Thoracic aorta (tissue), 2 donors: ENCODE results near the gene C4orf51. TPM values are rescaled to one million over a fixed set of nuclear protein-coding genes. Genes with fewer than 3 reads are reported as not detected.
"Not testable (repeated sequence)": the region's sequence is repeated elsewhere in the genome, so short reads cannot be mapped to it uniquely, and the experiment has no call there.

Source experiments
- ATAC-seq: fragments of 150-250 bp; one replicate; pipeline ENCODE4 v1.8.0; 2017; ENCODE audit warnings: low read depth; ENCODE audit not compliant: insufficient number of reproducible peaks, low FRiP score
- DNase-seq: peaks from one replicate; pipeline ENCODE4 v3.0.0-alpha.2; 2020; ENCODE audit warnings: low spot score
- H3K27ac ChIP-seq, 2 donors: fragments of 200-600 bp; sonication (generic); 1 replicate in 1 of 2; 2 replicates in 1 of 2; pipeline ENCODE4 v1.5.1; 2016; ENCODE audit warnings: mild to moderate bottlenecking in 2 of 2, moderate library complexity in 2 of 2
- H3K27me3 ChIP-seq: fragments of 200-600 bp; sonication (generic); replicated peaks from 2 replicates; pipeline ENCODE4 v1.6.0; 2016; ENCODE audit warnings: mild to moderate bottlenecking; ENCODE audit not compliant: insufficient read depth
- H3K36me3 ChIP-seq: fragments of 200-600 bp; sonication (generic); one replicate; pipeline ENCODE4 v1.5.1; 2016
- H3K4me1 ChIP-seq, 2 donors: fragments of 200-600 bp; sonication (generic); 1 replicate in 1 of 2; 2 replicates in 1 of 2; pipeline versions ENCODE4 v1.5.1 to v1.6.0; 2016; ENCODE audit warnings: low read depth in 2 of 2, mild to moderate bottlenecking in 1 of 2; ENCODE audit not compliant: control insufficient read depth in 1 of 2
- H3K4me3 ChIP-seq: fragments of 200-600 bp; sonication (generic); 2 replicates; pipeline ENCODE4 v1.5.1; 2016; ENCODE audit warnings: mild to moderate bottlenecking
- H3K9me3 ChIP-seq: fragments of 200-600 bp; sonication (generic); 2 replicates; pipeline ENCODE4 v1.5.1; 2016
- CTCF ChIP-seq: fragments of 200-600 bp; sonication (generic); IDR thresholded peaks from one replicate; pipeline ENCODE4 v1.5.1; 2019; ENCODE audit warnings: antibody characterized with exemption
- total RNA-seq, 2 donors: library from RNA; depleted of rRNA; stranded (reverse); fragments of >200 nt; gene quantifications; one replicate each; pipeline versions ENCODE4 v1.1.0 to v1.2.3, GENCODE V29; 2016

The C4orf51 gene
- total RNA-seq: not detected

- peak; percentile 58 for ATAC-seq
- H3K9me3 ChIP-seq: peaks cover 3% of the 10 kb centered on the region
- no peak for DNase-seq
- no peaks in the 10 kb centered on the region for H3K27me3 ChIP-seq
- H3K4me1 ChIP-seq: peaks cover 9 to 19% of the 10 kb centered on the region in 2 donors
- TF ChIP-seq CTCF: no peak
- no peak within 1 kb of the TSS for H3K4me3 ChIP-seq
- no peaks in the 10 kb centered on the region for H3K36me3 ChIP-seq
- H3K27ac ChIP-seq: peak within 1 kb of the TSS; percentile 17 to 38
These were observed at the start of gene C4orf51 for GRCh38 chr4:145679991-145680455. Gene C4orf51, plus strand, starts transcription at chr4:145680146. Its CDS starts 58 bp downstream, at chr4:145680204.

GRCh38 chr4:145635117-145635516 is 44.8 kb upstream of the C4orf51 start:
- ATAC-seq: no peak
- Histone ChIP-seq H3K36me3 (no peaks in the 10 kb centered on the region), H3K27me3 (no peaks in the 10 kb centered on the region), H3K27ac (no peak overlapping the region), H3K4me1 (peaks cover 2 to 15% of the 10 kb centered on the region in 2 donors), H3K9me3 (no peaks in the 10 kb centered on the region), H3K4me3 (no peak overlapping the region)
- TF ChIP-seq CTCF: no peak
- no peak for DNase-seq

- no peak overlapping the region for H3K27ac ChIP-seq
- DNase-seq (no peak), ATAC-seq (no peak)
- no peak overlapping the region for H3K4me3 ChIP-seq
- H3K9me3 ChIP-seq: no peaks in the 10 kb centered on the region
- H3K4me1 ChIP-seq: peaks cover 6 to 20% of the 10 kb centered on the region in 2 donors
- no peaks in the 10 kb centered on the region for H3K27me3 ChIP-seq
- H3K36me3 ChIP-seq: no peaks in the 10 kb centered on the region
- no peak for TF ChIP-seq CTCF
These were observed 44.3 kb upstream of the C4orf51 start for GRCh38 chr4:145635630-145636029.

- DNase-seq (no peak), ATAC-seq (no peak)
- Histone ChIP-seq H3K36me3 (no peaks in the 10 kb centered on the region), H3K9me3 (no peaks in the 10 kb centered on the region), H3K4me1 (peaks cover 6 to 21% of the 10 kb centered on the region in 2 donors), H3K27me3 (no peaks in the 10 kb centered on the region), H3K27ac (no peak overlapping the region), H3K4me3 (no peak overlapping the region)
- TF ChIP-seq CTCF: no peak
These were observed 40.7 kb upstream of the C4orf51 start for GRCh38 chr4:145639186-145639698.

GRCh38 chr4:145640236-145640635 is 39.7 kb upstream of the C4orf51 start:
- H3K9me3 ChIP-seq, H3K27me3 ChIP-seq, H3K36me3 ChIP-seq, DNase-seq, H3K4me3 ChIP-seq: not testable (repeated sequence)
- H3K27ac ChIP-seq: peak overlapping the region; percentile 33 to 45
- peaks cover 6 to 14% of the 10 kb centered on the region in 2 donors for H3K4me1 ChIP-seq
- ATAC-seq: peak; percentile 78

- Histone ChIP-seq H3K4me3 (no peak overlapping the region), H3K36me3 (no peaks in the 10 kb centered on the region), H3K9me3 (no peaks in the 10 kb centered on the region), H3K27me3 (no peaks in the 10 kb centered on the region), H3K4me1 (peaks cover 6 to 12% of the 10 kb centered on the region in 2 donors), H3K27ac (no peak overlapping the region)
- TF ChIP-seq CTCF: no peak
- no peak for ATAC-seq
- DNase-seq: no peak
These were observed 36.7 kb upstream of the C4orf51 start for GRCh38 chr4:145643295-145643694.
